ENCODE data around the gene FYN.

Gene FYN

DNA sequence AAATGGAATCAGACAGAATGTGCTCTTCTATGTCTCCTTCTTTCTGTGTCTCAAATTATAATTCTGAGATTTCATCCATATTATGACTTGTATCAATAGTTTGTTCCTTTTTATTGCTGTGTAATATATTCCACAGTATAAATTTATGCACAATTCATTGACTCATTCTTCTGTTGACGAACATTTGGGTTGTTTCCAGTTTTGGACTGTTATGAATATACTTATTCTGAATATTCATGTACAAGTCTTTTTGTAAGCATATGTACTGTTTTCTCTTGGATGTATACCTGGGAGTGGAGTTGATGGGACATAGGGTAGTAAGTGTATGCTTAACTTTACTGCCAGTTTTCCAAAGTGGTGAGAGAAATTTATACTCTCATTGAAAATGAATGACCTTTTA is 239.4 kb downstream of the FYN start:
- FAIRE-seq (no peak), DNase-seq (ENCODE audit: insufficient read length, low spot score) (no peak)
- TF ChIP-seq POLR2A (IDR thresholded peaks at IDR 0.05; ENCODE audit: low read depth, low read length), result no peak
- TF ChIP-seq PAX5 (IDR thresholded peaks at IDR 0.05; ENCODE audit: insufficient read depth, low read length, severe bottlenecking), result no peak
- TF ChIP-seq POU2F2 (IDR thresholded peaks at IDR 0.05; ENCODE audit: low read depth, low read length), result no peak
- TF ChIP-seq SPI1 (IDR thresholded peaks at IDR 0.05; ENCODE audit: low read depth, low read length), result no peak
- no peak for TF ChIP-seq POLR2AphosphoS5 (IDR thresholded peaks at IDR 0.05; ENCODE audit: low read depth, low read length)
- TF ChIP-seq TAF1 (IDR thresholded peaks at IDR 0.05; ENCODE audit: low read depth, low read length), result no peak

DNA sequence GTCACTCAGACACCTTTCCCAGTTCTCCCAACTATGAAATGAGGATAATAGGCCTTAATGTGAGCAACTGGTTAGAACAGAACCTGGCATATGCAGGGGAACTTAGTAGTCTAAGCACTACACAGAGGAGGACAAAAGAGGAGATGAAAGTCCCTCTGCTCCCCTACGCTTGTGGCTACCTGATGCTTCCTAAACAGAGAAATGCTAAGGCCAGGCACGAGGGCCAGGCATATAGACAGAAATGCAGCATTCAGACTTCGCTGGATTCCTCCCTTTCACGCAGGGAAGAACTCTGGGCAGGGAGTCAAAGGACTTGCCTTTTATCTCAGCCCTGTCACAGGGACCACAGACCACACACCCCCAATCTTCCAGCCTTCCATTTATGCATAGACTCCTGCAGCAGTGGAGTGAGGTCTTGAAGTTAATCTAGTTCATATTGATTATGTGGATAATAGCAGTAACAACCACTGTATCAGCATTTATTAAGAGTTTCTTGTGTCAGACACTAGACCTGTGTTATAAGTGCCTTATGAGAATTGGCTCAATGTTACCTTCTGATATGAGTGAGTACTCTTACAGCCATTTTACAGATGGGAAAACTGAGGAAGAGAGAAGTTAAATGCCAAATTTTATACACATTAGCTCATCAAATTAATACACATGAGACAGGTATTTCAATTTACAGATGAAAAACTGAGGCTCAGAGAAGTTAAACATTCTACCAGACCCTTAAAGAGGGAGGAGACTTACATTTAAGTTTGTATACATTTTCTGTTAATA is 240.6 kb downstream of the FYN start:
- FAIRE-seq, result no peak
- no peak for DNase-seq (ENCODE audit: insufficient read length, low spot score)
- TF ChIP-seq POU2F2 (IDR thresholded peaks at IDR 0.05; ENCODE audit: low read depth, low read length) (no peak), POLR2AphosphoS5 (IDR thresholded peaks at IDR 0.05; ENCODE audit: low read depth, low read length) (no peak), TAF1 (IDR thresholded peaks at IDR 0.05; ENCODE audit: low read depth, low read length) (no peak), SPI1 (IDR thresholded peaks at IDR 0.05; ENCODE audit: low read depth, low read length) (no peak), POLR2A (IDR thresholded peaks at IDR 0.05; ENCODE audit: low read depth, low read length) (no peak), PAX5 (IDR thresholded peaks at IDR 0.05; ENCODE audit: insufficient read depth, low read length, severe bottlenecking) (no peak)

DNA sequence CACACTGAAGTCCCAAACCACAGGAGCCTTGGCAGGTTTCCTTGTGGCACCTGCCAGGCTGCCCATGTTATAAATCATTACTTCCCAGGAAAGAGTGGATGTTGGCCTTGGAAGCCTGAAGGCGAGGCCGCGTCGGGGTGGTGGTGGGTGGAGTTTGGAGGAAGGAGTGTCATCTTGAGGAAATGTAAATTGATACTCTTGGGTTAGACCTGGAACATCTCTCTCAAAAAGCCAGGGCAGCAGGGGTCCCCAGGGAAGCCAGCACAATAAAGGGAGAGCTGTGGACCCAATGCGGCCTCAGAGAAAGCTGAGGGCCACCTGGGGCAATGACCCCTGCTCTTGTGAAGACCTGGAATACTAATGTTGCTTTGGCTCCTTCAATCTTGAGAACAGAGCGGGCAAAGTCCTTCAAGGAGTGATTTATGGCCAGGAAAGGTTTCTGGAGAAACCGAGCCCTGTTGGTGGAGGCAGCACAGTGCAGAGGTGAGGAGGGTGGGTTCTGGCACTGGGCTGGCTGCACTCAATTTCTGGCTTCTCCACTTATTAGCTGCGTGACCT is 241.3 kb downstream of the FYN start:
- FAIRE-seq (no peak), DNase-seq (ENCODE audit: insufficient read length, low spot score) (no peak)
- no peak for TF ChIP-seq TAF1 (IDR thresholded peaks at IDR 0.05; ENCODE audit: low read depth, low read length)
- TF ChIP-seq POLR2A (IDR thresholded peaks at IDR 0.05; ENCODE audit: low read depth, low read length), result no peak
- TF ChIP-seq SPI1 (IDR thresholded peaks at IDR 0.05; ENCODE audit: low read depth, low read length), result no peak
- no peak for TF ChIP-seq POU2F2 (IDR thresholded peaks at IDR 0.05; ENCODE audit: low read depth, low read length)
- TF ChIP-seq POLR2AphosphoS5 (IDR thresholded peaks at IDR 0.05; ENCODE audit: low read depth, low read length), result no peak
- TF ChIP-seq PAX5 (IDR thresholded peaks at IDR 0.05; ENCODE audit: insufficient read depth, low read length, severe bottlenecking), result no peak

DNA sequence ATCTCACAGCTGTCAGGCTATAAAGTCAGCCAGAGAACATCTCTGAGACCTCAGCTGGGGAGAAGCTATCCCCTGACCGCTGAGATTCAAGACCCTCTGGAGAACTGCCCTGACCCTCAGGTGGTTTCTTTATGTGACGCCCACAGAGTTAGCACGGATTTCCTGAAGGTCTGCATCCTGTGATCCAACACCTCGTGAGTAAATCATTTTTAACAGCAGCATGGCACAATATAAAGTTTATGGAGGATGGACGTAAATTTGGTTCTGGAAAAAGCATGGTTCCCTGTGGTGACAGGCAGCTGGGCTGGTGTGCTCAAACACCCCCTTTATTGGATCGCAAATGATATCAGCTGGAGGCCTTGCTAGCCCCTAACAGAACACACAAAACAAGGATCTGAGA is 242.2 kb downstream of the FYN start:
- FAIRE-seq (no peak), DNase-seq (ENCODE audit: insufficient read length, low spot score) (no peak)

DNA sequence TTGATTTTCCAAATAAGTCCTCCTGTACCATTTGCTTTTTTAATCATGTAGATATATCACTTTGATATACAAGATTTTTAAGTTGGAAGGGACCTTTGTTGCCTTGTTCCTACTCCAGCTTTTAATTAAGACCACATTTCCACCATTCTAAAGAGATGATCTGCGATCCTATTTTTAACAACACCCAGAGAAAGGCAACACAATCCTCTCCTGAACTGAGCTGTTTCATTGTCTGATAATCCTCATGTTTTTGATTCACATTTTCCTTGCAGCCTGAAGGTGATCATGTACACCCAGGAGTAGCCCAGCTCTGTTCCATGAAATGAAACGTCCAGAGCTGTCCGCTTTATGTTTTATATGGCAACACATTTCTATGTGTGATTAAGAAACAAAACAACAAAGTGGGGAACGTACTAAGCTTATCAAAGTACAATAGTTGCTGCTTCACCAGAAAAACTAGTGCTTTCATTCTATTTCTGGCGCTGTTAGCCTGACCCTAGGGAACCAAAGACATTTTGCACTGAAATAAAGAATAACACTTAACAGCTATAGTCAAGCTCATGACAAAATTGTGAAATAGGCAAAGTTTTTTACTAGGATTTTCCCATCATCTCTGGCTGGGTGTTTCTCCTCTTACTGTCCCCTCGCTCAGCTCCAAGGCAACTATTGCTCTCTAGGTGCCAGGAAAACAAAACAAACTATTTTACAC is 245.0 kb downstream of the FYN start:
- FAIRE-seq, result no peak

More for the DNA sequence above, 242.2 kb downstream of the FYN start:
- TF ChIP-seq SPI1 (IDR thresholded peaks at IDR 0.05; ENCODE audit: low read depth, low read length), result no peak
- TF ChIP-seq POLR2AphosphoS5 (IDR thresholded peaks at IDR 0.05; ENCODE audit: low read depth, low read length), result no peak
- no peak for TF ChIP-seq POLR2A (IDR thresholded peaks at IDR 0.05; ENCODE audit: low read depth, low read length)
- TF ChIP-seq TAF1 (IDR thresholded peaks at IDR 0.05; ENCODE audit: low read depth, low read length), result no peak
- no peak for TF ChIP-seq POU2F2 (IDR thresholded peaks at IDR 0.05; ENCODE audit: low read depth, low read length)
- no peak for TF ChIP-seq PAX5 (IDR thresholded peaks at IDR 0.05; ENCODE audit: insufficient read depth, low read length, severe bottlenecking)

DNA sequence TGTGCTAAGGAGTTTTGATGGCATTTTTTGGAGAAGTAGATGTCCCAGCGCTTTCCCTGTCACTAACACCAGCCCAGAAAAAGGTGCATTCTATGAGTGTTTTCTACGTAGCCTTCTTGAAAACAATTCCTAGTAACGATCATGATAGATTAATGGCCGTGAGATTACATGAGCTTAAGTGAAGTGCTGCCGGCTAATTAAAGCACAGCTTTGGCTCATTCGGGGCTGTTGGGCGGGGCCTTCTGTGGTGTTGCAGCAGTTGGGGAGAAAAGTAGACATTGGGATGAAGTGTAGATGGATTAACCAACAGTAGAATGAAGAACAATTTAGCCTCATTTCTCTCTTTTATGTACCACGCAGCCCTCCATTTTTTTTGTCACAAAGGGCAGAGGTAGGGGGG is 246.8 kb downstream of the FYN start:
- TF ChIP-seq SPI1 (IDR thresholded peaks at IDR 0.05; ENCODE audit: low read depth, low read length) (no peak), TAF1 (IDR thresholded peaks at IDR 0.05; ENCODE audit: low read depth, low read length) (no peak), POLR2A (IDR thresholded peaks at IDR 0.05; ENCODE audit: low read depth, low read length) (no peak), POU2F2 (IDR thresholded peaks at IDR 0.05; ENCODE audit: low read depth, low read length) (no peak), PAX5 (IDR thresholded peaks at IDR 0.05; ENCODE audit: insufficient read depth, low read length, severe bottlenecking) (no peak), POLR2AphosphoS5 (IDR thresholded peaks at IDR 0.05; ENCODE audit: low read depth, low read length) (no peak)
- DNase-seq (ENCODE audit: insufficient read length, low spot score) (no peak), FAIRE-seq (no peak)

More for the DNA sequence above, 245.0 kb downstream of the FYN start:
- no peak for TF ChIP-seq POU2F2 (IDR thresholded peaks at IDR 0.05; ENCODE audit: low read depth, low read length)
- no peak for TF ChIP-seq POLR2A (IDR thresholded peaks at IDR 0.05; ENCODE audit: low read depth, low read length)
- no peak for TF ChIP-seq TAF1 (IDR thresholded peaks at IDR 0.05; ENCODE audit: low read depth, low read length)
- no peak for TF ChIP-seq POLR2AphosphoS5 (IDR thresholded peaks at IDR 0.05; ENCODE audit: low read depth, low read length)
- TF ChIP-seq SPI1 (IDR thresholded peaks at IDR 0.05; ENCODE audit: low read depth, low read length), result no peak
- no peak for DNase-seq (ENCODE audit: insufficient read length, low spot score)

DNA sequence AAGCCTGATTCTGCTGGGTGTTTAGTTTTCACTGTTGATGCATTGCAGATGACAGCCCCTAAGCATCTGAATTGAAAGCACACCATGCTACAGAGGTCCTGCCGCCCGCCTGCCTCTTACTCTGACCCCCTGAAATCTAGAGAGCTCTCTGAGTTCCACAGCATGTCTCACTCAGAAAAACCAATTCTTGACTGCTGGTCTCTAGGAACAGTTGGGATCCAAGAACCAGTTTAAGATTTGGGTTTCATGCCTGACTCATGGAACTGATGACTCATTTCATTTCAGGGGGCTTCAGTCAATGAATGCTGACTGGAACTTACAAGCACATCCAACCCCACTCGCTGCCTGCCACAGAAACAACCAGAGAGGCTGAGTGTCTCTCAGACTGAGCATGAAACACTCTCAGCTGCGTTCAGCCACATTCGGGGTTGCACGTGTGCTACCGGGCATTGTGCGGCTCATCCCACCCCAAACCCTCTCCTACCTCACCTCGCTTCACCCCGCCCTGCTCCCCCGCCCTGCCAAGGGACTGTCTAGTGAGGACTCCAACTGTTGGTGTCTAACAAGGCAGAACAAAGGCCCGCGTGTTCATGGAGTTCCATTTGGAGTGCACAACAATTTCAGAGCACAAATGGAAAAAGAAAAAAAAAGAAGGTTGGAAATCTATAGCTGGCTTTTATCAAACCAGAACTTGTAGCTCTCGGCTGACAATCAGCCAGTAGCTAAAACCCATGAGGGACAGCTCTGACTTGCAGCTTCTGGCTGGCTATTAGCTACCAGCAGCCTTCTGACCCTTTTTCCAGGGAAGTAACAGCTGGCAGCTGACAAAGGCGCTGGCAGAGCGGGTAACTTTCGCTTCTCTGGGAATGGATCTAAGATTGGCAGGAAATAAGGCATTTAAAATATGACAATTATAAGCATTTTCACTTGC is 247.5 kb downstream of the FYN start:
- FAIRE-seq (no peak), DNase-seq (ENCODE audit: insufficient read length, low spot score) (no peak)
- TF ChIP-seq TAF1 (IDR thresholded peaks at IDR 0.05; ENCODE audit: low read depth, low read length) (no peak), POLR2AphosphoS5 (IDR thresholded peaks at IDR 0.05; ENCODE audit: low read depth, low read length) (no peak), POU2F2 (IDR thresholded peaks at IDR 0.05; ENCODE audit: low read depth, low read length) (no peak), SPI1 (IDR thresholded peaks at IDR 0.05; ENCODE audit: low read depth, low read length) (no peak), POLR2A (IDR thresholded peaks at IDR 0.05; ENCODE audit: low read depth, low read length) (no peak), PAX5 (IDR thresholded peaks at IDR 0.05; ENCODE audit: insufficient read depth, low read length, severe bottlenecking) (no peak)

DNA sequence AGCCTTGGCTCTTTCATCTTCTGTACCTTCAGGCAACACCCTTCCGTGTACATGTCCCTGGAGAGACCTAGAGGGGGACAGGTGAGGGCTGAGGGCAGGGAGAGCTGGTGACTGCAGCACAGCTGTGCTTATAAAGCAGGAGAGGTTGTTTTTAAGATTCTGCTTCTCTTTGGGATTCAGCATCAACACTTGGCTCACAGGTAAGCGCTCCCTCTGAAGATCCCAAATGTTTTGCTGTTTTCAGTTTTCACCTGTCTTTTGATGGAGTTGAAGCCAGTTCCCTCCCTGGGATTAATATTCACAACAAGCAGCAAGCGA is 248.2 kb downstream of the FYN start:
- TF ChIP-seq POLR2AphosphoS5 (IDR thresholded peaks at IDR 0.05; ENCODE audit: low read depth, low read length), result no peak
- no peak for TF ChIP-seq SPI1 (IDR thresholded peaks at IDR 0.05; ENCODE audit: low read depth, low read length)
- TF ChIP-seq PAX5 (IDR thresholded peaks at IDR 0.05; ENCODE audit: insufficient read depth, low read length, severe bottlenecking), result no peak
- no peak for TF ChIP-seq TAF1 (IDR thresholded peaks at IDR 0.05; ENCODE audit: low read depth, low read length)
- no peak for TF ChIP-seq POLR2A (IDR thresholded peaks at IDR 0.05; ENCODE audit: low read depth, low read length)
- TF ChIP-seq POU2F2 (IDR thresholded peaks at IDR 0.05; ENCODE audit: low read depth, low read length), result no peak
- DNase-seq (ENCODE audit: insufficient read length, low spot score) (no peak), FAIRE-seq (no peak)

Measured in GM12891 (cell line).